ELR (cell line): ENCODE measurements around the gene LSM3.

Source experiments
- DNase-seq: peaks from one replicate; pipeline ENCODE4 v3.0.0-alpha.2; 2015; ENCODE audit warnings: low read depth

LSM3 gene

DNA sequence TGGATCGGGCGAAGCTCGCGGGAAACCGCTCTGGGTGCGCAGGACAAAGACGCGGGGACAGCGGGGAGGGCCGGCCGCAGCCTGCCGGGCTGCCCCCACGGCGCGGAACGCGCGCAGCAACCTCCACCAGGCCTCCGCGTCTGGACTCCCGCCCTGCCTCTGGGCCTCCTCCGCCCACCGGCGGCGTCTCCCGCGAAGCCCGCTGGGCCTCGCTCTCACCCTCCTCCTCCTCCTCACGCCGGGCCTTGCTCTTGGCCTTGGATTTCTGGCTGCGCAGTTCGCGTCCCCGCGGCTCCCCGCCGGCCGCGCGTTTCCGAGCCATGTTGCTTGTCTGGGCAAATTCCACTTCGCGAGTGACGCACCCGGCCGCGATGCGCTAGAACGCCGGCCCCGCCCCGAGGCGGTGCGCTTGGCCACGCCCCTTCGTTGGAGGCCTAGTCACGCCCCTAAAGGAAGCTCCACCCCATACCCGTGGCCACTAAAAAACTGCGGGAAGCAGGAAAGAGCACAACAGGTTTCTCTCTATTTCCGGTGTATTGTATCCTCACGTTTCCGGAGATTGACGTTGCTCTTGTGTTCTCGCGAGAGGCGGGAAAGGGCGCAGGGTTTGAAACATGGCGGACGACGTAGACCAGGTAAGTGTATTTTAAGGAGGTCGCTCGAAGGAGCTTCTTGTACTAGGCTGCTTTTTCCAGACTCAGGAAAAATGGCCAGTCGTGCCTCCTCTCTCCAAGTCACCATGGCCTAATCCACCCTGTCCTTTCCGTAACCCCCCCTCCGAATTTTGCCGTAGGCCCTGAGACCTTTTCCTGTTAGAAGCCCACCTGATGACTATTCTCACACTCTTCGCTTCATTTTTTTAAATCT lies at the start of gene LSM3, which contains the start of gene XPC:
LSM3 (plus strand) TSS at position 571 of the 867 bp plus-strand sequence; CDS start at position 615, 44 bp downstream.
XPC (minus strand) TSS at position 355 of the 867 bp plus-strand sequence; CDS start at position 322, 33 bp downstream.
- peak; percentile 99 for DNase-seq

DNA sequence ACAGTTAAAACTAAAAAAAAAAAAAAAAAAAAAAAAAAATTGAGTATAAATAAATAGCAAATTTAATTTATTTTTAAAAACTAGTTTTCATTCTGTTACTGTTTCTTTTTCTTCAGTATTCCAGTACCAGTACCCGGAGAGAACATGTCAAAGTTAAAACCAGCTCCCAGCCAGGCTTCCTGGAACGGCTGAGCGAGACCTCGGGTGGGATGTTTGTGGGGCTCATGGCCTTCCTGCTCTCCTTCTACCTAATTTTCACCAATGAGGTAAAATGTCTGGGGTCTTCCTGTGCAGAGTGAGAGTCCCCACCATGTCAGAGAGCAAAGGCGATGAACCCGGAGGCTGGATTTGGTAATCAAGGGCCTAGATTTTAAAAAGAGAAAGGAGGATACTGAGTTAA lies 49.3 kb upstream of the LSM3 start:
- no peak for DNase-seq

DNA sequence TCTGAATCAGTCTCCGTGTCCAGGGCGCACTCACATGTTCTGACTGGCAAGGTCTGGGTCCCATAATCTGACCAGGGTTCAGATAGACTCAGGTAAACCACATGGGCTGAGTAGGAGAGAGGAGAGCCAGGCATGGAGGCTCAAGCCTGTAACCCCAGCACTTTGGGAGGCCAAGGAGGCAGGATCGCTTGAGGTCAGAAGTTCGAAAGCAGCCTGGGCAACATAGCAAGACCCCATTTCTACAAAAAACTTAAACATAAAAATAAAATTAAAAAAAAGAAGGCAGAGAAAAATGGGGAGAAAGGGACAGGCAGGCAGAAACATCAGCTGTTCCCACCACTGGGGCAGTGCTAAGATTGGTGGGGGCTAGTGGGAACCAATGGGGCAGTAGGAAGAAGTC lies 48.4 kb upstream of the LSM3 start:
- no peak for DNase-seq

DNA sequence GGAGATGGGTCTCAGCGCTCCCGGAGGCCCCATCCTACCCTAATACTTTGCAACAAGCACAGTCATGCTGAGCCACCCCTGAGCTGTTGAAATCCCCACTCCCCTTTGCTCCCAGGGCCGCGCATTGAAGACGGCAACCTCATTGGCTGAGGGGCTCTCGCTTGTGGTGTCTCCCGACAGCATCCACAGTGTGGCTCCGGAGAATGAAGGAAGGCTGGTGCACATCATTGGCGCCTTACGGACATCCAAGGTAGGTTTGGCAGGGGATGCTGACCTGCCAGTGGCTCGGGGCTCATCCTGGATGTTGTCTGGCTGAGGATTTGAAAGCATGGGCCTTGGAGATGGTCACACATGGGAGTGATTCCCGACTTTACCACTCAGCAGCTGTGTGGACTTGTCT lies 47.9 kb upstream of the LSM3 start:
- DNase-seq, result no peak

GRCh38 chr3:14131134-14131533 lies 47.5 kb upstream of the LSM3 start:
- no peak for DNase-seq

- no peak for DNase-seq
Measured at GRCh38 chr3:14132120-14132519, 46.5 kb upstream of the LSM3 start.

DNA sequence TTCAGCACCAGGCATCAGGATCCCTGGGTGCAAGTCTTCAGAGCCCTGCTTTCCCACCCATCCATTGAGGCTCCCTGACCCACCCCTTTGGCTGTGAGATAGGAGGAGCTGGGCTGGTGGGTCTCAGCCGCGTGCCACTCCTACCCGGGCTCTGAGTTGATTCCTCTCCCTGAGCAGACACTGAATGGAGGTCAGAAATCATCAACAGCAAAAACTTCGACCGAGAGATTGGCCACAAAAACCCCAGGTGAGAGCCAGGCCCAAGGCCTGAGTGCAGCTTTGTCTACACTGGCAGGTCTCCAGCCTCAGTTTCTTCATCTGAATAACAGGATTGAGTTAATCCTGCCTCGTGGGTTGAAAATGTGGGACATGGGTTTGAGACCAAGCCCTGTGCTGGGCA lies 45.9 kb upstream of the LSM3 start:
- no peak for DNase-seq

- no peak for DNase-seq
Measured at GRCh38 chr3:14133188-14133800, 45.3 kb upstream of the LSM3 start.

DNA sequence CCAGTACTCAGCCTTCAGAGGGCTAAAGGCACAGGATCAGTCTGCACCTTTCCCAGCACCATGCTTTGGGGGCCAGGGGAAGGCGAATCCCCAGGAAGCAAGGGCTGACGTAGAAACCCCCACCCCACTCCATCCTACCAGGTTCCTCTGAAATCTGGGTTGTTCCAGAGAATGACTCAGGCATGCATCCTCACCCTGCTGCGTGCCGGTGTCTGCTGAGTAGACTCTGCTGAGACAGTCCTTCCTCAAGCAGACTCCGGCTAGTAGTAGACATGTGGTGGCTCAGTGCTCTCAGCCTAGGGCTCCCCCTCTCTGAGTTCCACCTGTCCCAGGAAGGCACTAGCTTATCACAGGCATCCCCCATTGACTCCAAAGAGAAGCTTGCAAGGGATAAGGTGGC lies 44.7 kb upstream of the LSM3 start:
- peak; percentile 72 for DNase-seq

DNA sequence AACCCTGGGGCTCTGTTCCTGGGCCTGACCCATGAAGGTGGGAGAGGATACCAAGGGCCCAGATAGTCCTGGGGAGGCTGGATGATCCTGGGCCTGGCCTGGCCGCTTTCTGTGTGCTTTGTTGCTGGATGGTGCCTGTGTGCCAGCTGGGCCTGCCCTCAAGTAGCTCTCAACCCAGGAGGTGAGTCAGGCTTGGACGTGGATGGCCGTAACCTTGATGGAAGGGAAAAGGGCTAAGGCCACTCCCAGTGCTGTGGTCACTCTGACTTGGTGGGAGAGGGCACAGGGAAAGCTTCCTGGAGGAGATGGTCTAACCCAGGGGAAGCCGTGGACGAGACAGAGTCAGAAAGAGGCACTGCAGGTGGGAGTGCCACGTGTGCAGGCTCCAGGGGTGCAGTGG lies 44.3 kb upstream of the LSM3 start:
- DNase-seq, result no peak

- no peak for DNase-seq
Measured at GRCh38 chr3:14135581-14135980, 43.0 kb upstream of the LSM3 start.

GRCh38 chr3:14137004-14137403 lies 41.6 kb upstream of the LSM3 start:
- DNase-seq, result no peak

DNA sequence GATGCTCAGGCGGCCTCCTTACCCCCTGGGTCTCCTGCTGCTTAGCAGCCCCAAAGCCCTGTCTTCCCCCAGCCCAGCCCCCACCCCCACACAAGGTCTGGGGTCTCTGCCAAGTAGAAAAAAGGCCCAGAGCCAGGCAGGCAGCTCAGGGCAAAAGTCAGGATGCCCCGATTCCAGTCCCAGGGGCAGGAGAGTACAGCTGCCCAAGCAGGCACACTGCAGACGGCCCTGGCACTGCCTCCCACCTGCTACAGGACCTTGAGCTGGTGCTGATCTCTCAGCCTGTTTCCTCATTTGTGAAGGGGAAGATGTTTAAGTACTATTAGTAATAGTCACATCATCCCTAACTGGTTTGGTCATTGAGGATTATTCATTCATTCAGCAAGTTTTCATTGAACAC lies 41.2 kb upstream of the LSM3 start:
- peak; percentile 26 for DNase-seq

GRCh38 chr3:14138109-14138877 lies 40.3 kb upstream of the LSM3 start:
- DNase-seq, result no peak

DNA sequence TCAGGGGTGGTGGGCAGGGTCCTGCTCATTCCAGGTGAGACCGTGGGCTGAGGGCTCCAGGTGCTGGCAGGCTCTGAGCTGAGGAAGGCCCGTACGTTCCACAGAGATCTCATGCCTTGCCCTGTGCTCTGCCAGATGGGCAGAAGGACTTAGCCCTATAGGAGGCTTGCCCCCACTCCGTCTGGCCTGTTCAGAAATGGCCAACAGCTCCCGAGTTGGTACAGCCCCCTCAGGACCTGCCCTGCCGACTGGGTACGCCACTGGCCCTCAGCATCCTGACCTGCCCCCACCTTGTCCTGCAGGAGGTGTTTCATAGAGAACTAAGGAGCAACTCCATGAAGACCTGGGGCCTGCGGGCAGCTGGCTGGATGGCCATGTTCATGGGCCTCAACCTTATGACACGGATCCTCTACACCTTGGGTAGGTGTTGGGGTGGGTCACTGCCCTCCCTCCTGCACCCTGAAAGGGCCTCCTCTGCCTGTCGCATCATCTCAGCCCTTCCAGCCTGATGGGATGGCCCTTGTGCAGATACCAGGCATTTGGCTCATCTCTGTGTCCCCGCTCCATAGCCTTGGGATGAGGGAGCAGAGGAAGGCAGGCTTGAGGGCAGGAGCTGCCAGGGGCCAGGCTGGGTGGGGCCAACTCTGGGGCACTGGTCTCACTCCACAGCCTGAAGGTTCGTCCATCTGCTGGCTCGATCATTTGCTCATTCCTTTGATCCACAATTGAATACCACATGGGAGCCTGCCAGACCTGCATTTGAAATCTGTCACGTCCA lies 39.5 kb upstream of the LSM3 start:
- no peak for DNase-seq

DNA sequence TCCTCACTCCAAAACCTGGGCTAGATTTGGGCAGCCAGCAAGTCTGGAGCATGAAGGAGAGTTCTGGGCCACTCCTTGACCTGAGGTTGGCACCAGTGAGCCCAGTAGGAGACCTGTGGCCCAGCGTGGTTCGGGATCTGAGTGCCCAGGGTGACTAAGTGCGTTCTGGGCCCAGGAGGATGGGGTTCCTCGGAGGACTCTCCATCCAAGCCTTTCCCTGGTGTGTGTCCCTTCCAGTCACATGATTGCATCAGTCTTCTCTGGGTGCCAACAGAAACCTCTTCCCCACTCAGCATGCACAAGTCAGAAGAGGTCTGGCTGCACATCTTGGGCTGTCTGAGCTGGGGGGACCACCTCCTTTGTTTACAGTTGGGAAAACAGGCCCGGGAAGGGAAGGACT lies 38.8 kb upstream of the LSM3 start:
- no peak for DNase-seq

GRCh38 chr3:14140668-14141067 lies 37.9 kb upstream of the LSM3 start:
- DNase-seq, result no peak

DNA sequence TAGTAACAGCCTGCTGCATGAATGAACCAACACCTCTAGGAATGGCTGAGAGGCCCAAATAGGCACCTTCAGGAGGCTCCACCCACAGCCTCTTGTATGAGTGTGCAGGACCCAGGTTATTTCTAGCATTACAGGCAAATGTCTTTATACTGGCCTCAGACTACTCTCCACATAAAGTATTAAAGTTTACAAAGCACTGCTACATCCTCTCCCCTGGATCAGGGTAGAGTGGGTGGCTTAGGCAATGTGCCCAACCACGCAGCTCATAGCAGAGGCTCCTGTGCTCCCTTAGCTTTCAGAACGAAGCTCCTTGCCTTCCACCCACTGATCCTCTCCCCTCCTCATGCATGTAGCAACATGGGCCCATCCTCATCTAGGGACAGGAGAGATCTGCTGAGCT lies 37.5 kb upstream of the LSM3 start:
- DNase-seq, result no peak

DNA sequence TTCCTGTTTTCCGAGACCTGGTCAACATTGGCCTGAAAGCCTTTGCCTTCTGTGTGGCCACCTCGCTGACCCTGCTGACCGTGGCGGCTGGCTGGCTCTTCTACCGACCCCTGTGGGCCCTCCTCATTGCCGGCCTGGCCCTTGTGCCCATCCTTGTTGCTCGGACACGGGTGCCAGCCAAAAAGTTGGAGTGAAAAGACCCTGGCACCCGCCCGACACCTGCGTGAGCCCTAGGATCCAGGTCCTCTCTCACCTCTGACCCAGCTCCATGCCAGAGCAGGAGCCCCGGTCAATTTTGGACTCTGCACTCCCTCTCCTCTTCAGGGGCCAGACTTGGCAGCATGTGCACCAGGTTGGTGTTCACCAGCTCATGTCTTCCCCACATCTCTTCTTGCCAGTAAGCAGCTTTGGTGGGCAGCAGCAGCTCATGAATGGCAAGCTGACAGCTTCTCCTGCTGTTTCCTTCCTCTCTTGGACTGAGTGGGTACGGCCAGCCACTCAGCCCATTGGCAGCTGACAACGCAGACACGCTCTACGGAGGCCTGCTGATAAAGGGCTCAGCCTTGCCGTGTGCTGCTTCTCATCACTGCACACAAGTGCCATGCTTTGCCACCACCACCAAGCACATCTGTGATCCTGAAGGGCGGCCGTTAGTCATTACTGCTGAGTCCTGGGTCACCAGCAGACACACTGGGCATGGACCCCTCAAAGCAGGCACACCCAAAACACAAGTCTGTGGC lies 36.8 kb upstream of the LSM3 start:
- DNase-seq, result no peak

GRCh38 chr3:14142567-14143270 lies 35.9 kb upstream of the LSM3 start:
- no peak for DNase-seq
